Keratinocyte (primary cell): ENCODE data around the gene FBXL17. TPM values are rescaled to one million over a fixed set of nuclear protein-coding genes. Genes with fewer than 3 reads are reported as not detected.

Source experiments
- DNase-seq: peaks from one replicate; pipeline ENCODE4 v3.0.0-alpha.2; 2011; ENCODE audit warnings: low read depth, missing footprints, low spot score
- FAIRE-seq: peaks from 2 replicates; lab custom pipeline; 2011; peaks lifted over from hg19 to GRCh38; lab: Jason Lieb, UNC
- H2AFZ ChIP-seq: 2 replicates; pipeline ENCODE4 v1.6.0; 2012; ENCODE audit warnings: low read length, control low read depth, inconsistent platforms; ENCODE audit not compliant: control insufficient read depth
- H3K27ac ChIP-seq: 2 replicates; pipeline ENCODE4 v1.5.1; 2011; ENCODE audit warnings: low read length; ENCODE audit not compliant: control insufficient read depth, insufficient read depth
- H3K27me3 ChIP-seq: 3 replicates; pipeline ENCODE4 v1.6.0; 2011; ENCODE audit warnings: low read length; ENCODE audit not compliant: control insufficient read depth, insufficient read depth; ENCODE audit errors: extremely low read depth
- H3K36me3 ChIP-seq, 2 experiments: 2 replicates in 1 of 2; 3 replicates in 1 of 2; pipeline ENCODE4 v1.5.1; 2011; ENCODE audit warnings: low read length in 2 of 2, mild to moderate bottlenecking in 1 of 2; ENCODE audit not compliant: control insufficient read depth in 2 of 2, insufficient read depth in 2 of 2; ENCODE audit errors: extremely low read depth in 1 of 2
- H3K4me1 ChIP-seq: 3 replicates; pipeline ENCODE4 v1.5.1; 2011; ENCODE audit warnings: low read length; ENCODE audit not compliant: control insufficient read depth, insufficient read depth; ENCODE audit errors: extremely low read depth
- H3K4me2 ChIP-seq: 3 replicates; pipeline ENCODE4 v1.6.0; 2011; ENCODE audit warnings: low read depth, low read length; ENCODE audit not compliant: control insufficient read depth, insufficient read depth; ENCODE audit errors: extremely low read depth
- H3K4me3 ChIP-seq, 3 experiments: fragments of 200-600 bp in 1 of 3; sonication (generic) in 1 of 3; 2 replicates in 2 of 3; 3 replicates in 1 of 3; pipeline ENCODE4 v1.5.1; 2011 to 2016; ENCODE audit warnings: low read length in 3 of 3, mild to moderate bottlenecking in 3 of 3, control low read depth in 2 of 3, inconsistent platforms in 1 of 3, low read depth in 1 of 3, mixed read lengths in 1 of 3, mixed run types in 1 of 3, moderate library complexity in 1 of 3; ENCODE audit not compliant: control insufficient read depth in 2 of 3, insufficient read depth in 2 of 3; ENCODE audit errors: extremely low read depth in 1 of 3
- H3K79me2 ChIP-seq: 2 replicates; pipeline ENCODE4 v1.6.0; 2012; ENCODE audit warnings: low read length; ENCODE audit not compliant: control insufficient read depth, insufficient read depth
- H3K9ac ChIP-seq: 3 replicates; pipeline ENCODE4 v1.6.0; 2011; ENCODE audit warnings: low read length; ENCODE audit not compliant: control insufficient read depth, insufficient read depth; ENCODE audit errors: extremely low read depth
- H3K9me1 ChIP-seq: 3 replicates; pipeline ENCODE4 v1.6.0; 2011; ENCODE audit warnings: low read length; ENCODE audit not compliant: control insufficient read depth, insufficient read depth; ENCODE audit errors: extremely low read depth
- H3K9me3 ChIP-seq: 2 replicates; pipeline ENCODE4 v1.5.1; 2012; ENCODE audit warnings: low read depth, low read length; ENCODE audit not compliant: control insufficient read depth
- H4K20me1 ChIP-seq: 3 replicates; pipeline ENCODE4 v1.6.0; 2011; ENCODE audit warnings: low read length; ENCODE audit not compliant: control insufficient read depth, insufficient read depth; ENCODE audit errors: extremely low read depth
- EZH2 ChIP-seq: IDR thresholded peaks from one replicate; pipeline ENCODE4 v1.6.1; 2012; ENCODE audit warnings: inconsistent platforms, mild to moderate bottlenecking, low read length, moderate library complexity
- dilution Hi-C: fragments of 300-500 bp; cut with MboI; formaldehyde crosslinking; loops from one replicate; pipeline ENCODE4 v1.7.0; 2020; ENCODE audit warnings: low sequenced_read_pairs; ENCODE audit not compliant: extremely low pct_ligation_motif_present
- polyA plus RNA-seq, 5 experiments: library from polyadenylated mRNA; depleted of rRNA in 3 of 5; stranded (reverse) in 3 of 5; stranded (forward) in 1 of 5; unstranded in 1 of 5; fragments of >200 nt; gene quantifications; 1 replicate in 1 of 5; 2 replicates in 3 of 5; 3 replicates in 1 of 5; pipeline versions ENCODE4 v1.2.1 to v1.2.3, GENCODE V29; 2011 to 2012; ENCODE audit warnings: missing spikeins in 2 of 5, low read depth in 1 of 5, low replicate concordance in 1 of 5
- TF ChIP-seq, protein P1 (sequence below), 3 experiments: IDR thresholded peaks in 1 of 3; conservative IDR thresholded peaks in 1 of 3; optimal IDR thresholded peaks in 1 of 3; 2 replicates in 2 of 3; 3 replicates in 1 of 3; pipeline versions ENCODE3 to v1.5.1; 2011; ENCODE audit warnings: low read length in 3 of 3, mild to moderate bottlenecking in 3 of 3, moderate library complexity in 2 of 3, control low read depth in 1 of 3, inconsistent platforms in 1 of 3; ENCODE audit not compliant: insufficient read depth in 2 of 3; ENCODE audit errors: extremely low read depth in 1 of 3

Gene FBXL17
- polyA plus RNA-seq, 1 donor (not counting 4 experiments of a cell fraction or from before 2014, with no cell fraction given), result 5.7 TPM

DNA sequence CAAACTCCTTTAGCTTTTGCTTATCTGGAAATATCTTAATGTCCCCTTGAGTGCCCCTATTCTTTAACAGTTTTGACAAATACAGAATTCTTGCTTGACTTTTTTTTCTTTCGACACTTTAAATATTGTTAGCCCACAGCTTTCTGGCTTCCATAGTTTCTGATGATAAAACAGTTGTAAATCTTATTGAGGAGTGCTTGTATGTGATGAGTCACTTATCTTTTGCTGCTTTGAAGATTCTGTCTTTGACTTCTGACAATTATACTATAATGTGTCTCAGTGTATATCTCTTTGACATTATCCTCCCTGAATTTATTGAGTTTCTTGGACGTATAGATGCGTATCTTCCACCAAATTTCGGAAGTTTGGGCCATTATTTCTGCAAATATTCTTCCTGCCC lies 21.6 kb downstream of the FBXL17 start:
- dilution Hi-C loops, result no loop called here
- no peaks in the 10 kb centered on the region for H3K4me1 ChIP-seq
- no peak overlapping the region for H3K4me3 ChIP-seq
- H2AFZ ChIP-seq, result no peak overlapping the region
- no peaks in the 10 kb centered on the region for H3K9me1 ChIP-seq
- H3K27ac ChIP-seq, result no peak overlapping the region
- TF ChIP-seq, protein P1, sequence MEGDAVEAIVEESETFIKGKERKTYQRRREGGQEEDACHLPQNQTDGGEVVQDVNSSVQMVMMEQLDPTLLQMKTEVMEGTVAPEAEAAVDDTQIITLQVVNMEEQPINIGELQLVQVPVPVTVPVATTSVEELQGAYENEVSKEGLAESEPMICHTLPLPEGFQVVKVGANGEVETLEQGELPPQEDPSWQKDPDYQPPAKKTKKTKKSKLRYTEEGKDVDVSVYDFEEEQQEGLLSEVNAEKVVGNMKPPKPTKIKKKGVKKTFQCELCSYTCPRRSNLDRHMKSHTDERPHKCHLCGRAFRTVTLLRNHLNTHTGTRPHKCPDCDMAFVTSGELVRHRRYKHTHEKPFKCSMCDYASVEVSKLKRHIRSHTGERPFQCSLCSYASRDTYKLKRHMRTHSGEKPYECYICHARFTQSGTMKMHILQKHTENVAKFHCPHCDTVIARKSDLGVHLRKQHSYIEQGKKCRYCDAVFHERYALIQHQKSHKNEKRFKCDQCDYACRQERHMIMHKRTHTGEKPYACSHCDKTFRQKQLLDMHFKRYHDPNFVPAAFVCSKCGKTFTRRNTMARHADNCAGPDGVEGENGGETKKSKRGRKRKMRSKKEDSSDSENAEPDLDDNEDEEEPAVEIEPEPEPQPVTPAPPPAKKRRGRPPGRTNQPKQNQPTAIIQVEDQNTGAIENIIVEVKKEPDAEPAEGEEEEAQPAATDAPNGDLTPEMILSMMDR (optimal IDR thresholded peaks at IDR 0.05 in 1 of 3, IDR thresholded peaks at IDR 0.05 in 1 of 3, conservative IDR thresholded peaks at IDR 0.05 in 1 of 3; ENCODE audit: extremely low read depth in 1 of 3, insufficient read depth in 2 of 3, low read length in 3 of 3), result no peak
- TF ChIP-seq EZH2, result no peak
- H3K4me2 ChIP-seq, result no peak overlapping the region
- H4K20me1 ChIP-seq, result no peaks in the 10 kb centered on the region
- H3K79me2 ChIP-seq, result no peaks in the 10 kb centered on the region
- FAIRE-seq (no peak), DNase-seq (no peak)
- H3K9ac ChIP-seq, result no peak overlapping the region
- no peaks in the 10 kb centered on the region for H3K9me3 ChIP-seq
- no peaks in the 10 kb centered on the region for H3K27me3 ChIP-seq
- H3K36me3 ChIP-seq, result no peaks in the 10 kb centered on the region

DNA sequence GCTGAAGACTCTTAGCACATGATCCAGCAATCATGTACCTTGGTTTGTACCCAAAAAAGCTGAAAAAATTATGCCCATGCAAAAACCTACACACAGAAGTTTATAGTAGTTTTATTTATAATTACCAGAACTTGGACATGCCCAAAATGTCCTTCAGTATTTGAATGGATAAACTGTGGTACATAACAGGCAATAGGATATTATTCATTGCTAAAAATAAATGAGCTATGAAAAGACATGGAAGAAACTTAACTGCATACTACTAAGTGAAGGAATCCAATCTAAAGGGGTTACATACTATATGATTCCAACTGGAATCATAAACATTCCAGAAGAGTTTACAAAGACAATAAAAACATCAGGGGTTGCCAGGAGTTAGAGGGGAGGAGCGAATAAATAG lies 25.6 kb downstream of the FBXL17 start:
- Histone ChIP-seq H3K27ac (no peak overlapping the region), H4K20me1 (no peaks in the 10 kb centered on the region), H3K4me2 (no peak overlapping the region), H3K4me1 (no peaks in the 10 kb centered on the region), H3K27me3 (no peaks in the 10 kb centered on the region), H2AFZ (no peak overlapping the region), H3K4me3 (no peak overlapping the region), H3K36me3 (no peaks in the 10 kb centered on the region), H3K9me1 (no peaks in the 10 kb centered on the region), H3K9ac (no peak overlapping the region), H3K9me3 (no peaks in the 10 kb centered on the region), H3K79me2 (no peaks in the 10 kb centered on the region)
- no peak for FAIRE-seq
- TF ChIP-seq EZH2, result no peak
- TF ChIP-seq, protein P1 (optimal IDR thresholded peaks at IDR 0.05 in 1 of 3, IDR thresholded peaks at IDR 0.05 in 1 of 3, conservative IDR thresholded peaks at IDR 0.05 in 1 of 3; ENCODE audit: extremely low read depth in 1 of 3, insufficient read depth in 2 of 3, low read length in 3 of 3), result no peak
- dilution Hi-C loops, result no loop called here
- no peak for DNase-seq
